MM.1S (cell line): ENCODE data around the gene CACNA1C.

Source experiments
- DNase-seq: peaks from one replicate; pipeline ENCODE4 v3.0.0-alpha.2; 2015
- H2AFZ ChIP-seq: fragments of 300-600 bp; sonication (generic); 2 replicates; pipeline ENCODE4 v1.6.0; 2016; ENCODE audit warnings: antibody characterized with exemption, low read length
- H3F3A ChIP-seq: fragments of 300-600 bp; sonication (generic); 2 replicates; pipeline ENCODE4 v1.6.1; 2016; ENCODE audit warnings: mild to moderate bottlenecking, antibody characterized with exemption, low read length, moderate library complexity, mixed read lengths; ENCODE audit not compliant: insufficient read depth
- H3K27ac ChIP-seq: fragments of 300-600 bp; sonication (generic); 2 replicates; pipeline ENCODE4 v1.5.1; 2016; ENCODE audit warnings: mild to moderate bottlenecking, low read length
- H3K27me3 ChIP-seq: fragments of 300-600 bp; sonication (generic); replicated peaks from 2 replicates; pipeline ENCODE4 v1.6.0; 2016; ENCODE audit warnings: low read length; ENCODE audit not compliant: insufficient read depth
- H3K36me3 ChIP-seq: fragments of 300-600 bp; sonication (generic); replicated peaks from 2 replicates; pipeline ENCODE4 v1.6.1; 2016; ENCODE audit warnings: mild to moderate bottlenecking, low read length, mixed read lengths; ENCODE audit not compliant: insufficient read depth
- H3K4me1 ChIP-seq: fragments of 300-600 bp; sonication (generic); 2 replicates; pipeline ENCODE4 v1.6.1; 2016; ENCODE audit warnings: low read length, mixed read lengths
- H3K4me2 ChIP-seq: fragments of 300-600 bp; sonication (generic); 2 replicates; pipeline ENCODE4 v1.6.0; 2016; ENCODE audit warnings: low read depth, low read length
- H3K4me3 ChIP-seq: fragments of 300-600 bp; sonication (generic); 2 replicates; pipeline ENCODE4 v1.5.1; 2016; ENCODE audit warnings: low read length, mixed read lengths
- H3K79me2 ChIP-seq: fragments of 300-600 bp; sonication (generic); 2 replicates; pipeline ENCODE4 v1.6.1; 2016; ENCODE audit warnings: mixed run types, low read length, mixed read lengths
- H3K9ac ChIP-seq: fragments of 300-600 bp; sonication (generic); 2 replicates; pipeline ENCODE4 v1.6.1; 2016; ENCODE audit warnings: low read length, mixed read lengths
- H3K9me2 ChIP-seq: fragments of 300-600 bp; sonication (generic); replicated peaks from 2 replicates; pipeline ENCODE4 v1.6.1; 2016; ENCODE audit warnings: mild to moderate bottlenecking, low read length, mixed read lengths; ENCODE audit not compliant: insufficient read depth
- H3K9me3 ChIP-seq: fragments of 300-600 bp; sonication (generic); replicated peaks from 2 replicates; pipeline ENCODE4 v1.6.1; 2016; ENCODE audit warnings: mild to moderate bottlenecking, low read length, mixed read lengths; ENCODE audit not compliant: insufficient read depth
- H4K20me1 ChIP-seq: fragments of 300-600 bp; sonication (generic); 2 replicates; pipeline ENCODE4 v1.6.1; 2016; ENCODE audit warnings: mild to moderate bottlenecking, low read length, moderate library complexity, mixed read lengths; ENCODE audit not compliant: insufficient read depth
- CTCF ChIP-seq: fragments of 300-600 bp; sonication (generic); IDR thresholded peaks from 2 replicates; pipeline ENCODE4 v1.5.1; 2016; ENCODE audit warnings: antibody characterized with exemption, low read length, mixed read lengths
- EZH2 ChIP-seq: fragments of 300-600 bp; sonication (generic); optimal IDR thresholded peaks from 2 replicates; pipeline ENCODE3; 2017; ENCODE audit warnings: low read depth, mild to moderate bottlenecking, antibody characterized with exemption, low read length, mixed read lengths
- EZH2phosphoT487 ChIP-seq: fragments of 300-600 bp; sonication (generic); IDR thresholded peaks from 2 replicates; pipeline ENCODE4 v1.6.1; 2018; ENCODE audit warnings: antibody characterized with exemption, low read length

CACNA1C gene

DNA sequence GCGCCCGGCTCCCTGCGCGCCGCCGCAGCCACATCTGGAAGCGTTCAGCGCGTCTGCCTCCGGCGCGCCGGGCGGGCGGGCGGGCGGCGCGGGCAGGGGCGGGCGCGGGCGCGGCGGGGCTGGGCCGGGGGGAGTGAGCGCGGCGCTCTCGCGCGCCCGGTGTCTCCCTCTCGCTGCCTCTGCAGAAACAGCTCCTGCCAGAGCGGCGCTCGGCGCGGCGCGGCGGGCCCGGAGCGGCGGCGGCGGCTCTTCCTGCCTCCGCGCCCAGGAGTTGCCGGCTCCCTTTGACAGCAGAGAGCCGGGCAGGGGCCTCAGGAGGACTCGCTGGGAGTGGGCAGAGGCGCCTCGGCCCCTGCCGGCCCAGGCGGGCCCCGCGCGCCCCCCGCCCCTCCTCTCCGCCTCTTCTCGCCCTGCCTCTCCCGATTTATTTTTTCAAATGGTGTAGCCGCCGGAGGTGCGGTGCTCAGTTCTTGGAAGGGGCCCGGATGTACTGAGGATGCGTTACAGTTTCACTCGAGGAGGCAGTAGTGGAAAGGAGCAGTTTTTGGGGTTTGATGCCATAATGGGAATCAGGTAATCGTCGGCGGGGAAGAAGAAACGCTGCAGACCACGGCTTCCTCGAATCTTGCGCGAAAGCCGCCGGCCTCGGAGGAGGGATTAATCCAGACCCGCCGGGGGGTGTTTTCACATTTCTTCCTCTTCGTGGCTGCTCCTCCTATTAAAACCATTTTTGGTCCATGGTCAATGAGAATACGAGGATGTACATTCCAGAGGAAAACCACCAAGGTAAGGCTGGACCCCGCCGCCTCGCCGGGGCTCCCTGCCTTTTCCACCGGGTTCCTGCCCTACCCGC is at the start of gene CACNA1C:
CACNA1C (plus strand) TSS at position 162 of the 853 bp plus-strand sequence; CDS start at position 738, 576 bp downstream.
- H3K36me3 ChIP-seq = no peaks in the 10 kb centered on the region
- H3K4me1 ChIP-seq = peaks cover 17% of the 10 kb centered on the region
- H3F3A ChIP-seq = peaks cover 5% of the 10 kb centered on the region
- TF ChIP-seq CTCF = 0 out of 2 replicates have a peak, but pooled peaks have one; percentile 5
- no peak for TF ChIP-seq EZH2
- no peaks in the 10 kb centered on the region for H3K79me2 ChIP-seq
- peak within 1 kb of the TSS; percentile 79; the same call in 1 of the 2 replicates for H2AFZ ChIP-seq
- no peaks in the 10 kb centered on the region for H4K20me1 ChIP-seq
- no peak within 1 kb of the TSS for H3K27ac ChIP-seq
- peak within 1 kb of the TSS; percentile 61 for H3K4me3 ChIP-seq
- H3K9me3 ChIP-seq = no peaks in the 10 kb centered on the region
- no peaks in the 10 kb centered on the region for H3K9me2 ChIP-seq
- H3K9ac ChIP-seq = no peak within 1 kb of the TSS
- peaks cover 17% of the 10 kb centered on the region for H3K27me3 ChIP-seq
- H3K4me2 ChIP-seq = peak within 1 kb of the TSS; percentile 99
- DNase-seq = peak; percentile 61

DNA sequence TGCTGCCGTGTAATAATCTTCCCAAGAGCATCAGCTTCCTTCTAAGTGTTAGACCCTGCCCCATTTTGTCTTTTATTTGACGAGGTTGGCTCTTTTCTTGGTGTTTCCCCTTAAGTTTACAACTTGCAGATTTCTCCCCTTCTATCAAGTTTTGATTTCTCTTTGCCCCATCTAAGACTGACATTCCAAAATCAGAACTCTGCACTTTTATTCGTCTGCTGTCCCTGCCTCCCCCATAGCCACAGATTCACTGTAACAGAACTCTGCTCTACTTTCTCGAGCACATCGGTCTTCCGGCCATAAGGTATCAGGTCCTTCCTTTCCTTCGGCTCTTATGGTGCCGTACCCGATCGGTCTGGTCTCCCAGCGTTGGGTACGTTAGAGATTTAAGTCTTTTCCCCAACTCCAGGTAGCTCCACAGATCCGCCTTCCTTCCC is 49.1 kb upstream of the CACNA1C start:
- peaks cover 4% of the 10 kb centered on the region; the same call in 1 of the 2 replicates for H3K4me1 ChIP-seq
- H3K36me3 ChIP-seq = no peaks in the 10 kb centered on the region
- H3K4me3 ChIP-seq = peak overlapping the region; percentile 92
- H4K20me1 ChIP-seq = no peaks in the 10 kb centered on the region
- no peaks in the 10 kb centered on the region for H3K27me3 ChIP-seq
- DNase-seq = peak; percentile 42
- H3K9me3 ChIP-seq = no peaks in the 10 kb centered on the region
- peak overlapping the region; percentile 75 for H3K9ac ChIP-seq
- H3F3A ChIP-seq = no peaks in the 10 kb centered on the region
- peak overlapping the region; percentile 71 for H3K4me2 ChIP-seq
- H3K9me2 ChIP-seq = no peaks in the 10 kb centered on the region
- H3K27ac ChIP-seq = peak overlapping the region; percentile 58; the same call in 1 of the 2 replicates
- no peak for TF ChIP-seq EZH2
- no peak for TF ChIP-seq CTCF
- no peak for TF ChIP-seq EZH2phosphoT487
- peaks cover 17% of the 10 kb centered on the region for H3K79me2 ChIP-seq
- peak overlapping the region; percentile 90 for H2AFZ ChIP-seq

- Histone ChIP-seq H3K4me1 (peaks cover 4% of the 10 kb centered on the region; the same call in 1 of the 2 replicates), H3K9me3 (no peaks in the 10 kb centered on the region), H2AFZ (peak within 1 kb of the TSS; percentile 90), H3K79me2 (peaks cover 17% of the 10 kb centered on the region), H3K4me2 (peak within 1 kb of the TSS; percentile 71), H3K4me3 (peak within 1 kb of the TSS; percentile 92), H3K27ac (peak within 1 kb of the TSS; percentile 58; the same call in 1 of the 2 replicates), H4K20me1 (no peaks in the 10 kb centered on the region), H3K27me3 (no peaks in the 10 kb centered on the region), H3K9me2 (no peaks in the 10 kb centered on the region), H3K36me3 (no peaks in the 10 kb centered on the region), H3F3A (no peaks in the 10 kb centered on the region), H3K9ac (peak within 1 kb of the TSS; percentile 75)
- TF ChIP-seq CTCF (no peak), EZH2phosphoT487 (no peak), EZH2 (no peak)
- peak; percentile 96 for DNase-seq
Measured at GRCh38 chr12:2004113-2004929, 48.5 kb upstream of the CACNA1C start, which contains the start of gene DCP1B. Gene DCP1B, minus strand, starts transcription at chr12:2004457. Its CDS starts 26 bp downstream, at chr12:2004431.
